ENCODE data around the gene PTGER1.

PTGER1 gene, protein sequence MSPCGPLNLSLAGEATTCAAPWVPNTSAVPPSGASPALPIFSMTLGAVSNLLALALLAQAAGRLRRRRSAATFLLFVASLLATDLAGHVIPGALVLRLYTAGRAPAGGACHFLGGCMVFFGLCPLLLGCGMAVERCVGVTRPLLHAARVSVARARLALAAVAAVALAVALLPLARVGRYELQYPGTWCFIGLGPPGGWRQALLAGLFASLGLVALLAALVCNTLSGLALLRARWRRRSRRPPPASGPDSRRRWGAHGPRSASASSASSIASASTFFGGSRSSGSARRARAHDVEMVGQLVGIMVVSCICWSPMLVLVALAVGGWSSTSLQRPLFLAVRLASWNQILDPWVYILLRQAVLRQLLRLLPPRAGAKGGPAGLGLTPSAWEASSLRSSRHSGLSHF

DNA sequence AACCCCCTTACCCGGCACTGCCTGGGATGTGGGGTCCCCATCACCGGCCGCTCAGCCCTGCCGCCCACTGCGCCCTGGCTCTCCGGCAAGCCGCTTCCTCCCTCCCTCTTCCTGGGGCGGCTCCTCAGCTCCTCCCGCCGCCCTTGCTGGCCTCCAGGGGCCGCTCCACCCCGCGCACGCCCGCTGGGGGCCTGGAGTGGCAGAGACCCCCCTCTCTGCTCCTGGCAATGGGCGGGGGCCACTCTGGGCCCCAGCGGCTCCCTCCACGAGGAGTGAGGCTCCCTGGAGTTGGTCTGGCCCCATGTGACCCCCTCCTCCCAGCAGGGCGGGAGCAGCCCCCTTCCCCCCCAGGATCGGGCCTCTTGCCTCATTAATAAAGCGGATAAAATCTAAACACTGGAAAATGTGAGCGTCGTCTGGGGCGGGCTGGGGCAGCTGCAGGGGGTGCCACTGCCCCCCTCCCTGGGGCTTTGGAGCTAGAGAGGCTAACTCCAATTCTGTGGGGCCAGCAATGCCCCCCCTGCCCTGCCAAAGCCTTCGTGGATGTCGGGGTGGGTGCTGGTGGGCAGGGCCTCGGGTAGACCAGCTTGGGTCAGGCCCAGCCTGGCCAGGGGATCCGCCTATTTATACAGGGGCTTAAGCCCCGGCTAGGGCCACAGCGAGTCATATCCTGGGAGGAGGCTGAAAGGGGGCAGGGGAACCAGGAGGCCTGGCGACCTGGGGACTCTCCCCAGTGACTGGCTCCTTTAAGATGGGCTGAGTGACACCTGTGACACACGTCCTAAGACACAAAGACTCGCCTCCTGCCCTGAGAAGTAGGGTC is at the start of gene PTGER1:
TSS of gene PTGER1 (minus strand) at position 104 of the 823 bp plus-strand sequence. CDS start 1,034 bp downstream, outside the sequence.
- H2AFZ ChIP-seq (ENCODE audit: low read length, unreplicated experiment): no peak within 1 kb of the TSS
- peak within 1 kb of the TSS; percentile 4; the same call in 1 of the 2 replicates for H3K4me3 ChIP-seq (ENCODE audit: low read depth, low read length)
- peaks cover 16% of the 10 kb centered on the region for H3K4me1 ChIP-seq (ENCODE audit: control insufficient read depth, insufficient read depth, low read length, unreplicated experiment)
- 0 out of 2 replicates have a peak, but pooled peaks cover 2% of the 10 kb centered on the region for H3K36me3 ChIP-seq (ENCODE audit: insufficient read depth, low read length)
- H3K79me2 ChIP-seq (ENCODE audit: control insufficient read depth, insufficient read depth, low read length, unreplicated experiment): no peaks in the 10 kb centered on the region
- H3K27ac ChIP-seq (ENCODE audit: low read depth, low read length): peak within 1 kb of the TSS; percentile 45; the same call in 1 of the 2 replicates
- no peaks in the 10 kb centered on the region for H3K27me3 ChIP-seq (ENCODE audit: insufficient read depth, low read length)

DNA sequence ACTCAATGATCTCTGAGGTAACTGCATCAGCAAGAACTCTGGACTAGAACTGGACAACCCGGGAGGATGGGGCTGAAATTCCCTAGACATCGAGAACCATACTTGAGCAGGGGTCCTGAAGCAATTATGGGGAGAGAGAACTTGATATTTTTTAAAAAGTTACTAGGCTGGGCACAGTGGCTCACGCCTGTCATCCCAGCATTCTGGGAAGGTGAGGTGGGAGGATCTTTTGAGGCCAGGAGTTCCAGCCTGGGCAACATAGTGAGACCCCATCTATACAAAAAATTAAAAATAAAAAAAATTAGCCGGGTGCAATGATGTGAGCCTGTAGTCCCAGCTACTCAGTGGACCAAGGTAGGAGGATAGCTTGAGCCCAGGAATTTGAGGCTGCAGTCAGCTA is 45.4 kb upstream of the PTGER1 start:
- Histone ChIP-seq H3K36me3 (ENCODE audit: insufficient read depth, low read length) (peaks cover 9% of the 10 kb centered on the region; the same call in 1 of the 2 replicates), H3K4me3 (ENCODE audit: low read depth, low read length) (no peak overlapping the region), H3K27ac (ENCODE audit: low read depth, low read length) (peak overlapping the region; percentile 64), H3K27me3 (ENCODE audit: insufficient read depth, low read length) (no peaks in the 10 kb centered on the region), H3K79me2 (ENCODE audit: control insufficient read depth, insufficient read depth, low read length, unreplicated experiment) (peaks cover 25% of the 10 kb centered on the region), H3K4me1 (ENCODE audit: control insufficient read depth, insufficient read depth, low read length, unreplicated experiment) (peaks cover 22% of the 10 kb centered on the region), H2AFZ (ENCODE audit: low read length, unreplicated experiment) (no peak overlapping the region)

DNA sequence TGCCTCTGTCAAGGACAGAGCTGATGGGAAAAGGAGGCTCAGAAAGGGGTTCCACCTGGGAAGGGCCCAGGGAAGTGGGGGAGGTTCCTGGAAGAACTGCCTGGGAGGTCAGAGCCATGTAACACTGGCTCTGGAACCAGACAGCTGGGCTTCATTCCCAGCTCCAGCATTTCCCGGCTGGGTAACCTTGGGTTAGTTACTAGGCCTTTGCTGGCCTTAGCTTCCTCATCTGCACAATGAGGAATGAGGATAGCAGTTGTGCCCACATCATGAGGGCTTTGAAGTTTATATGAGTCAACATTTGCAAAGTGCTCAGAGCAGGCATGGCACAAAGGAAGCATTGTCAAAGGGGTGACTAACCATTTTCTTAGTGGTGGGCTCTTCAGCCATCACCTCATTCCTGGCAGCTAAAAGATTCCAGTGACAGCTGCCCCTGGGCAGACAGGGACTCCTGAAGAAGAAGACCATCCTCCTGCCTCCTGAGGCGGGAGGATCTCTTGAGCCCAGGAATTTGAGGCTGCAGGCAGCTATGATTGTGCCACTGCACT is 44.8 kb upstream of the PTGER1 start:
- Histone ChIP-seq H3K27me3 (ENCODE audit: insufficient read depth, low read length) (no peaks in the 10 kb centered on the region), H2AFZ (ENCODE audit: low read length, unreplicated experiment) (no peak overlapping the region), H3K79me2 (ENCODE audit: control insufficient read depth, insufficient read depth, low read length, unreplicated experiment) (peaks cover 30% of the 10 kb centered on the region), H3K27ac (ENCODE audit: low read depth, low read length) (peak overlapping the region; percentile 64), H3K4me3 (ENCODE audit: low read depth, low read length) (no peak overlapping the region), H3K4me1 (ENCODE audit: control insufficient read depth, insufficient read depth, low read length, unreplicated experiment) (peaks cover 28% of the 10 kb centered on the region), H3K36me3 (ENCODE audit: insufficient read depth, low read length) (peaks cover 15% of the 10 kb centered on the region)

DNA sequence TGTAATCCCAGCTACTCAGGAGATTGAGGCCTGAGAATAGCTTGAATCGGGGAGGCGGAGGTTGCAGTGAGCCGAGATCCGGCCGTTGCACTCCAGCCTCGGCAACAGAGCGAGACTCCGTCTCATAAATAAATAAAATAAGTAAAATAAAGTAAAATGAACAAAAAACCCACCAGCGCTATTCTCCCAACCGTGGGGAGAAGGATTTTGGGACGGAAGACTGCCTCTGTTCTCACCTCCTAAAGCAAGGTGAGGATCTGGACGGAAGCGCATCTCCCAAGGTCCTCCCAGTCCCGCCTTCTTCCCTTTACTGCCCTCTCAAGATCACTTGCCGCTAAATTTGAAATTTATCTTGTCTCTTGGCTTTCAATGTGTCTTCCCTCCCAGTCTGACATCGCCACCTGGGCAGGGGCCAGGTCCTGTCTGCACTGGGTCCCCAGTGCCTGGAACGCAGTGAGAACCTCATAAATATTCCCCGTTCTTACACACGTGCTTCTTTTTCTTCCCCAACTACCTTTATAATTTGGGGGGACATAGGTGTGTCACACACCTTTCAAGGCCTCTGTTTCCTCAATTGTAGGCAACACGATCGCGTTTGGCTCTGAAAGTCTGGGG is 44.2 kb upstream of the PTGER1 start:
- Histone ChIP-seq H2AFZ (ENCODE audit: low read length, unreplicated experiment) (no peak overlapping the region), H3K79me2 (ENCODE audit: control insufficient read depth, insufficient read depth, low read length, unreplicated experiment) (peaks cover 34% of the 10 kb centered on the region), H3K36me3 (ENCODE audit: insufficient read depth, low read length) (peaks cover 20% of the 10 kb centered on the region), H3K27ac (ENCODE audit: low read depth, low read length) (peak overlapping the region; percentile 64), H3K4me3 (ENCODE audit: low read depth, low read length) (no peak overlapping the region), H3K4me1 (ENCODE audit: control insufficient read depth, insufficient read depth, low read length, unreplicated experiment) (peaks cover 29% of the 10 kb centered on the region), H3K27me3 (ENCODE audit: insufficient read depth, low read length) (no peaks in the 10 kb centered on the region)

DNA sequence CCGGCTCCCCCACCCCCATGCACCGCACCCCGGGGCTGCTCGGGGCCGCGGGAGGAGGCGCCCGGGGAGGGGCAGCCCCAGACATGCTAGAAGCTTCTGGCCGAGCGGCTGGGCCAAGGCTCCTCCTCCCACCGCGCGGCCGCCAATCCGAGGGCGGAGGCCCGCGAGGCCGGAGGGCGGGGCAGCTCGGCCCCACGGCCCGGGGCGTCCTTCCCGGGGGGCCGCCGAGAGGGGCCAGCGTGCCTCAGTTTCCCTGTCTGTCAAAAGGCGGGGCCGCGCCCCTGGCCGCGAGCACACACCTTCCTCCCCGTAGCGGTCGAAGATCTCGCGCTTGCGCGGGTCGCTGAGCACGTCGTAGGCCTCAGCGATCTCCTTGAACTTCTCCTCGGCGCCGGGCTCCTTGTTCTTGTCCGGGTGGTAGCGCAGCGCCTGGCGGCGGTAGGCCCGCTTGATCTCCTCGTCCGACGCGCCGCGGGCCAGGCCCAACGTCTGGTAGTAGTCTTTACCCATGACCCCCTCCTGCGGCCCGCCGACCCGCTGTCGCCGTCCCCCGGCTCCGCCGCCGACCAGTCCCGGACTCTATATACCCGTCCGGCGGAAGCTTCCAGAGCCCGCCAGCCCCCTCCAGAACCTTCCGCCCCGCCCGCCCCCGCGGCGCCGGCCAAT is 42.8 kb upstream of the PTGER1 start, which contains the start of gene DNAJB1:
TSS of gene DNAJB1 (minus strand) at position 558 of the 666 bp plus-strand sequence. CDS start at position 510, 48 bp downstream.
- Histone ChIP-seq H3K4me3 (ENCODE audit: low read depth, low read length) (peak within 1 kb of the TSS; percentile 99), H3K79me2 (ENCODE audit: control insufficient read depth, insufficient read depth, low read length, unreplicated experiment) (peaks cover 34% of the 10 kb centered on the region), H3K27ac (ENCODE audit: low read depth, low read length) (peak within 1 kb of the TSS; percentile 91), H3K27me3 (ENCODE audit: insufficient read depth, low read length) (no peaks in the 10 kb centered on the region), H3K36me3 (ENCODE audit: insufficient read depth, low read length) (peaks cover 21% of the 10 kb centered on the region), H2AFZ (ENCODE audit: low read length, unreplicated experiment) (peak within 1 kb of the TSS; percentile 68), H3K4me1 (ENCODE audit: control insufficient read depth, insufficient read depth, low read length, unreplicated experiment) (peaks cover 29% of the 10 kb centered on the region)

DNA sequence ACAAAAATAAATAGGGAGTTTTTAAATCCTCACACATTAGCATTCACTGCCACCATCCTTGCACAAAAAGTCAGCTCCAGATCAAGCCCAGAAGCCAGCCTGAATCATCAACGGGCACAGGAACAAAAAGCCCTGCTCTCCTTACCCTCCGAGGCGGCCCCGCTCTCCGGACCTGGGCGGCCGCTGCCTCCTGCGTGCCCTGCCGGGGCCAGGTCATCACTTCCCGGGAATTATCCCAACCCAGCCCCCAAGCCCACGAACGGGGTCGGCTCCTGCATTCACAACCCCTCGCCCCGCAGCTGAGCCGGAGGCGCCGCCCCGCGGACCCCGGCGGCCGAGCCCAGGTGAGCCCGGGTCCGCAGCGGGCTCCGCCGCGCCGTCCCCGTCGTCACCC is 42.3 kb upstream of the PTGER1 start:
- Histone ChIP-seq H3K79me2 (ENCODE audit: control insufficient read depth, insufficient read depth, low read length, unreplicated experiment) (peaks cover 34% of the 10 kb centered on the region), H3K4me1 (ENCODE audit: control insufficient read depth, insufficient read depth, low read length, unreplicated experiment) (peaks cover 29% of the 10 kb centered on the region), H3K27ac (ENCODE audit: low read depth, low read length) (peak overlapping the region; percentile 91), H3K27me3 (ENCODE audit: insufficient read depth, low read length) (no peaks in the 10 kb centered on the region), H3K36me3 (ENCODE audit: insufficient read depth, low read length) (peaks cover 21% of the 10 kb centered on the region), H2AFZ (ENCODE audit: low read length, unreplicated experiment) (no peak overlapping the region), H3K4me3 (ENCODE audit: low read depth, low read length) (peak overlapping the region; percentile 99)

DNA sequence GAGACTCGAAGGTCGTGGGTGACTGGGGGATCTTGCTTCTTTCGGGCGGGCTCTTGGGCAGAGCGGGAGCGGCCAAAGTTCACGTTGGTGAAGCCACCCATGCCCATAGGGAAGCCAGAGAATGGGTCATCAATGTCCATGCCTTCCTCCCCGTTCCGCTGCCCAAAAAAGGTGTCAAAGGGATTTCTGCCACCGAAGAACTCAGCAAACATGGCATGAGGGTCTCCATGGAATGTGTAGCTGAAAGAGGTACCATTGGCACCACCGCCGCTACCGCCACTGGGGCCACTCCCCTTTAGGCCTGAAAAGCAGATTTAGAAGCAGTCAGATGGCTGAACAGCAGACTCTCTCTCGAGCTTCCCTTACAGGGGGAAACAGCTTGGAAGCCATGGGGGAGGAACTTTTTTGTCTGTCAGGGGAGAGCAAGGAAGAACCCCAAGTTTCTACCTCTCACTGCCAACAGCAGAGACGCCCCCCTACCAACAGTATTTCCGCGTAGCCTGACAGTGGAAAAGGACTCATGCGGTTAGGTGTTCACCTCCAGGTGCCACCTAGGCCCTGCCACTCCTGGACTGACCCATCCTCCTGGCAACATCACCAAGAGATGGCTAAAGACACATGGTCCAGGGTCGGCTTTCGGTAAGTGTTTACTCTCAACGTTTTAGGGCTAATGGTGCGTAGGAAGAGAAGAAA is 41.7 kb upstream of the PTGER1 start:
- H3K4me1 ChIP-seq (ENCODE audit: control insufficient read depth, insufficient read depth, low read length, unreplicated experiment): peaks cover 29% of the 10 kb centered on the region
- H3K27ac ChIP-seq (ENCODE audit: low read depth, low read length): peak overlapping the region; percentile 91

DNA sequence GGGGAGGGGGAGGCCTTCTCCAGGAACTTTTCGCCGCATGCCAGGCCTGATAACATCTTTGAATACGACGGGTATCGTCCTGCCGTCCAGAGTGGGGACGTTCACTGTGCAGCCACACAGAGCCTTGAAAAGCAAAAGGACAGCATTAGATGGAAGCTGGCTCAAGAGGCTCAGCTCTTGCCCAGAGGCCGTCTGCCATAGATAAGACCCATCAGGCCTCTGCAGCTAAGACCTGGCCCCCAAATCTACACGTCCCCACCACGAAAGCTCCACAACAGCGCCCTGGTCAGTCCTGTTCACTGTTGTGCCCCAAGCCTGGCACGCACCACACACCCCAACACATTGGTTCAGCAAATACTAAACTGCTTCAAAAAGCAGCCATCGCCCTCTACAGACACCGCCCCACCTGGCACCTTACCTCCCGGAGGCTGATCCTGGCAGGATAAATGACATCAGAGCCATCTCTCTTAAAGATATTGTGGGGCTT is 40.9 kb upstream of the PTGER1 start:
- Histone ChIP-seq H3K27ac (ENCODE audit: low read depth, low read length) (no peak overlapping the region), H3K4me1 (ENCODE audit: control insufficient read depth, insufficient read depth, low read length, unreplicated experiment) (peaks cover 32% of the 10 kb centered on the region)

More for the DNA sequence above, 41.7 kb upstream of the PTGER1 start:
- H3K4me3 ChIP-seq (ENCODE audit: low read depth, low read length): peak overlapping the region; percentile 99
- H2AFZ ChIP-seq (ENCODE audit: low read length, unreplicated experiment): no peak overlapping the region
- H3K27me3 ChIP-seq (ENCODE audit: insufficient read depth, low read length): no peaks in the 10 kb centered on the region
- H3K79me2 ChIP-seq (ENCODE audit: control insufficient read depth, insufficient read depth, low read length, unreplicated experiment): peaks cover 34% of the 10 kb centered on the region
- peaks cover 21% of the 10 kb centered on the region for H3K36me3 ChIP-seq (ENCODE audit: insufficient read depth, low read length)

DNA sequence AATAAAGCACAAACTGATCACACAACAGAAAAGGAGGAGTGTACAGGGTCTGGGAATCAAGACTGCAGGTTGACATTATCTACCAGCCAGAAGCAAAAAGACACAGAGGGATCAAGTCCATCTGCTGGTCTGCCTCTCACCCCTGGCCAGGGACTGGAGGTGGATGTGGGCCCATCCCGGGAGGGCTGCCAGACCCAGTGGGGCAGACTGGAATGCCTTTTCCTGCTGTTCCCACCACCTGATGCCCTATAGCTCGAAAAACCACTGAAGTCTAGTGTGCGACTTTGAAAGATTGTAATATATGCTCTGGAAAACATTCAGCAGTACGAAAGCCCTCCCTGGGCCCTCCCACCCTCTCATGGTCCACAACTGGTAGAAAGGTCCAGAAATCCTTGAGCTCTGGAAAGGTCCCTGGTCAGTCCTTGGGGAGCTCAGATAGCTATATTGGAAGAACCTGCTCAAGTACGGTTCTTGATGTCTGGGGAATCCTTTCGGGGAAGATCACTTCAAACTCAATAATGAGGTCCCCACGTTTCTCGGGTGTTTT is 40.4 kb upstream of the PTGER1 start:
- peak overlapping the region; percentile 99 for H3K4me3 ChIP-seq (ENCODE audit: low read depth, low read length)
- peaks cover 32% of the 10 kb centered on the region for H3K4me1 ChIP-seq (ENCODE audit: control insufficient read depth, insufficient read depth, low read length, unreplicated experiment)

More for the DNA sequence above, 40.9 kb upstream of the PTGER1 start:
- Histone ChIP-seq H2AFZ (ENCODE audit: low read length, unreplicated experiment) (no peak overlapping the region), H3K36me3 (ENCODE audit: insufficient read depth, low read length) (peaks cover 21% of the 10 kb centered on the region), H3K27me3 (ENCODE audit: insufficient read depth, low read length) (no peaks in the 10 kb centered on the region), H3K4me3 (ENCODE audit: low read depth, low read length) (peak overlapping the region; percentile 99), H3K79me2 (ENCODE audit: control insufficient read depth, insufficient read depth, low read length, unreplicated experiment) (peaks cover 34% of the 10 kb centered on the region)

More for the DNA sequence above, 40.4 kb upstream of the PTGER1 start:
- H3K79me2 ChIP-seq (ENCODE audit: control insufficient read depth, insufficient read depth, low read length, unreplicated experiment): peaks cover 34% of the 10 kb centered on the region
- H3K36me3 ChIP-seq (ENCODE audit: insufficient read depth, low read length): peaks cover 21% of the 10 kb centered on the region
- H3K27me3 ChIP-seq (ENCODE audit: insufficient read depth, low read length): no peaks in the 10 kb centered on the region
- H2AFZ ChIP-seq (ENCODE audit: low read length, unreplicated experiment): no peak overlapping the region
- H3K27ac ChIP-seq (ENCODE audit: low read depth, low read length): no peak overlapping the region

Data from ACC112 (cell line).